ENCODE results near the gene PTPRN2.

- TF ChIP-seq EZH2 (IDR thresholded peaks at IDR 0.05) (no peak), POLR2A (IDR thresholded peaks at IDR 0.05; ENCODE audit: borderline replicate concordance, extremely low read depth, insufficient read depth, insufficient read length) (no peak), YY1 (IDR thresholded peaks at IDR 0.05; ENCODE audit: extremely low read depth, insufficient replicate concordance, low read depth, low read length) (no peak), ELF1 (IDR thresholded peaks at IDR 0.05; ENCODE audit: borderline replicate concordance, low read depth) (no peak), EZH2phosphoT487 (IDR thresholded peaks at IDR 0.05; ENCODE audit: borderline replicate concordance) (no peak)
- TF ChIP-seq, protein P1, sequence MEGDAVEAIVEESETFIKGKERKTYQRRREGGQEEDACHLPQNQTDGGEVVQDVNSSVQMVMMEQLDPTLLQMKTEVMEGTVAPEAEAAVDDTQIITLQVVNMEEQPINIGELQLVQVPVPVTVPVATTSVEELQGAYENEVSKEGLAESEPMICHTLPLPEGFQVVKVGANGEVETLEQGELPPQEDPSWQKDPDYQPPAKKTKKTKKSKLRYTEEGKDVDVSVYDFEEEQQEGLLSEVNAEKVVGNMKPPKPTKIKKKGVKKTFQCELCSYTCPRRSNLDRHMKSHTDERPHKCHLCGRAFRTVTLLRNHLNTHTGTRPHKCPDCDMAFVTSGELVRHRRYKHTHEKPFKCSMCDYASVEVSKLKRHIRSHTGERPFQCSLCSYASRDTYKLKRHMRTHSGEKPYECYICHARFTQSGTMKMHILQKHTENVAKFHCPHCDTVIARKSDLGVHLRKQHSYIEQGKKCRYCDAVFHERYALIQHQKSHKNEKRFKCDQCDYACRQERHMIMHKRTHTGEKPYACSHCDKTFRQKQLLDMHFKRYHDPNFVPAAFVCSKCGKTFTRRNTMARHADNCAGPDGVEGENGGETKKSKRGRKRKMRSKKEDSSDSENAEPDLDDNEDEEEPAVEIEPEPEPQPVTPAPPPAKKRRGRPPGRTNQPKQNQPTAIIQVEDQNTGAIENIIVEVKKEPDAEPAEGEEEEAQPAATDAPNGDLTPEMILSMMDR (IDR thresholded peaks at IDR 0.05 in 2 of 3, conservative IDR thresholded peaks at IDR 0.05 in 1 of 3; ENCODE audit: borderline replicate concordance in 1 of 3, insufficient read depth in 1 of 3, low read depth in 2 of 3, low read length in 2 of 3) = no peak
- TF ChIP-seq, protein P2, sequence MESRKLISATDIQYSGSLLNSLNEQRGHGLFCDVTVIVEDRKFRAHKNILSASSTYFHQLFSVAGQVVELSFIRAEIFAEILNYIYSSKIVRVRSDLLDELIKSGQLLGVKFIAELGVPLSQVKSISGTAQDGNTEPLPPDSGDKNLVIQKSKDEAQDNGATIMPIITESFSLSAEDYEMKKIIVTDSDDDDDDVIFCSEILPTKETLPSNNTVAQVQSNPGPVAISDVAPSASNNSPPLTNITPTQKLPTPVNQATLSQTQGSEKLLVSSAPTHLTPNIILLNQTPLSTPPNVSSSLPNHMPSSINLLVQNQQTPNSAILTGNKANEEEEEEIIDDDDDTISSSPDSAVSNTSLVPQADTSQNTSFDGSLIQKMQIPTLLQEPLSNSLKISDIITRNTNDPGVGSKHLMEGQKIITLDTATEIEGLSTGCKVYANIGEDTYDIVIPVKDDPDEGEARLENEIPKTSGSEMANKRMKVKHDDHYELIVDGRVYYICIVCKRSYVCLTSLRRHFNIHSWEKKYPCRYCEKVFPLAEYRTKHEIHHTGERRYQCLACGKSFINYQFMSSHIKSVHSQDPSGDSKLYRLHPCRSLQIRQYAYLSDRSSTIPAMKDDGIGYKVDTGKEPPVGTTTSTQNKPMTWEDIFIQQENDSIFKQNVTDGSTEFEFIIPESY (IDR thresholded peaks at IDR 0.05; ENCODE audit: extremely low read depth, insufficient replicate concordance, low read length) = no peak
These were observed 950.2 kb downstream of the PTPRN2 start for GRCh38 chr7:157637216-157637949.
